NCI-H2107 (cell line): Measurements from ENCODE around the gene SGSM2.

Source experiments
- DNase-seq: peaks from one replicate; lab custom pipeline; 2025; lab: John Stamatoyannopoulos, UW

Gene SGSM2

GRCh38 chr17:2337544-2338314 is 428 bp downstream of the SGSM2 start:
- no peak for DNase-seq

DNA sequence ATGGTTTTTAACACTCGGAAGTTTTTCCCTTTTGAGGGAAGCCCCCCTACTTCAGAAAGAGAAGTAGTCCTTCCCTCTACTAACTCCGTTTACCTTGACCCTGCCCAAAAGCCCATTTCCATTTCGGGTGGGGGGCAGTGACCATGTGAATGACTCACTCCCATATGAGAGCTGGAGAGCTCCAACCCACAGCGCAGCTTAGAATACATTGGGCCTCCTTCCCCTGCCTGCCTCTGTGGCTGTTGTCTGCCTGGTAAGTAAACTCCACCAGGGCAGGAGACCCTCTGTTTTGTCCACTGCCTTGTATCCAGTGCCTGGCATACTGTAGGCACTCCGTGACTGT is 985 bp downstream of the SGSM2 start:
- DNase-seq: no peak

DNA sequence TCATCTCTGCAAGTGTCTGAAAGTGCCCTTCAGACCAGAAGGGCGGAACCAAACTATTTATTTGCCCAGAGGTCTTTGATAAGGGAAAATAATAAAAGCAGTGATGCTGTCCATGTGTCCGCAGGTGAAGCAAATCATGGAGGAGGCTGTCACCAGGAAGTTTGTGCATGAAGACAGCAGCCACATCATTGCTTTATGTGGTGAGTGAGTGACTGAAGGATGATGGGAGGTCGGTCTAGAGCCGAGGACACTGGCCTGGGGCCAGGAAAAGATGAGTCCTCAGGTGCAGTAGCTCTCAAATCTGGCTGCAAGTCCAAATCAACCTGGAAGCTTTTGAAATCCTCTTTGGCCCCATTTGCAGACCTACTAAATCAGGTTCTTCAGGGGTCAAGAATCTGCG is 6.1 kb downstream of the SGSM2 start:
- no peak for DNase-seq

- DNase-seq: no peak
Measured at GRCh38 chr17:2344528-2344927, 7.2 kb downstream of the SGSM2 start.

GRCh38 chr17:2346475-2346874 is 9.2 kb downstream of the SGSM2 start:
- no peak for DNase-seq

DNA sequence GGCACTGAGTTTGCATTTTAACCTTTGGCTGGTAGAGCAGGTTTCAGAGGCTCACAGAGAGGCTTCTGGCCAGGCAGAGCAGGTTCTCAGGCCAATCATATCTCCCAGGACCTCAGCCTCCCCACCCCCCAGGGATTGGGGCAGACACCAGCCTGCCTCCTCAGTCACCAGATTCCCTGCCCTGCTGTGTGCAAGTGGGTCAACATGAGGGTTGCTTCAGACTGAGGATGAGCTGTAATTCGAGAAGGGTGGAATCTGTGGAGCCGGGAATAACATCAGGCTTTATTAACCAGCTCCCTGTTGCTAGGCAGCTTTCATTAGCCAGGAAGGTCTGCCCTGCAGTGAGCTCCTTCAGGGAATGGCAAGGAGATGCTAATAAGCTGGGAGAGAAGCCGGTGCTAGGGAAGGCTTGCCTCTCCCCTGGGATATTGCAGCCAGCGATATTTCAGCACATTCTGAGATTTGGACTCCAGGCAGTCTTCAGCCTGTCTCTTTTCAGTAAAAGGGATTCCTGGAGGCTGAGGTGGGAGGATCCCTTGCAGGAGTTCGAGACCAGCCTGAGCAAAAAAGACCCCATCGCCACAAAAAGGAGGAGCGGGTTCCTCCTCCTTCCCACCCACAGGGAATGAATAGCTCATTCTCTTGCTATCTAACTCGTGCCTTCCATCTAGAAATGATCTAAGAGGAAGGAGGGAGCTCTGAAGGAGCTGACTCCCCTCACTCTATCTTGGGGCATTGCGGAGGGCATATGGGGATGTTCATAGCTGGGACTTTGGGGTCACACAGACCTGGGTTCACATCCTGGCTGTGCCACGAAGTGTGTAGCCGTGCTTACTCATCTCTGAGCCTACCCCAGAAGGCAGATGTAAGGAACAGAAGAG is 10.7 kb downstream of the SGSM2 start:
- DNase-seq: no peak

GRCh38 chr17:2351269-2351668 is 14.0 kb downstream of the SGSM2 start:
- no peak for DNase-seq

DNA sequence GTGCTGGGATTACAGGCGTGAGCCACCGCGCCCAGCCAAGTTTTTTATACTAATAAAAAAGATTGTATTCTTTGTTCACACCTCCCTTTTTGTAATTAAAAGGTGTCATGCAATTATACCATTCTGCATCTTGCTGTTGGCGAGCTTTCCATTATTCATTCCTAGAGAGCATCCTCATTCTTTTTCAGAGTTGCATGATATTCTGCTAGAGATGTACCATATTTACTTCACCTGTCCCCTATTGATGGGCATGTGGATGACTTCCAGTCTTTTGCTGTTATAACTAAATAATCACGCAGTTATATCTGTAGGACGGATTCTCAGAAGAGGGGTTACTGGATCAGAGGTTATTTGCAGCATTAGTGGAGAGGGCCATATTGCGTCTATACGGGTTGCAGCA is 17.0 kb downstream of the SGSM2 start:
- DNase-seq: no peak

DNA sequence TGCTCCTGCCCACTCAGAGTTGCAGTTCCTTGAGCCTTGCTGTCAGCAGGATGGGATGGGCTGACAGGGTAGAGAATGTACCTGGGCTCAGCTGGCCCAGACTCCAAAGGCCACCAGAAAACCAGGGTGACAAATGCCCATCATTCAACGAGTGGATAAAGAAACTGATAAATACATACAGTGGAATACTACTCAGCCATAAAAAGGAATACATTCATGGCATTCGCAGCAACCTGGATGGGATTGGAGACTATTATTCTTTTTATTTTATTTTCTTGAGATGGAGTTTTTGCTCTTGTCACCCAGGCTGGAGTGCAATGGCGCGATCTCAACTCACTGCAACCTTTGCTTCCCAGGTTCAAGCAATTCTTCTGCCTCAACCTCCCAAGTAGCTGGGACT is 19.9 kb downstream of the SGSM2 start:
- DNase-seq: no peak

GRCh38 chr17:2357931-2358434 is 20.7 kb downstream of the SGSM2 start:
- DNase-seq: no peak

- no peak for DNase-seq
Measured at GRCh38 chr17:2361010-2361760, 23.9 kb downstream of the SGSM2 start.

DNA sequence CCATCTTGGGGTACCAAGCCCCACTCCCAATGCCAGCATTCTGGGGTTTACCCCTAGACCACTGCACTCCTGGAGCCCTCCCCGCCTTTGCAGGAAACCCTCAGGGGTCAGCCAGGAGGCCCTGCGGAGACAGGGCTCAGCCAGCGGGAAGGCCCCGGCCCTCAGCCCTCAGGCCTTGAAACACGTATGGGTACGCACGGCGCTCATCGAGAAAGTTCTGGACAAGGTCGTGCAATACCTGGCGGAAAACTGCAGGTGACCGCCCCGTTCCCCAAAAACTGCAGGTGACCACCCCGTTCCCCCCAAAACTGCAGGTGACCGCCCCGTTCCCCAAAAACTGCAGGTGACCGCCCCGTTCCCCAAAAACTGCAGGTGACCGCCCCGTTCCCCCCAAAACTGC is 24.7 kb downstream of the SGSM2 start:
- DNase-seq: no peak

GRCh38 chr17:2362416-2362815 is 25.1 kb downstream of the SGSM2 start:
- DNase-seq: no peak

GRCh38 chr17:2362881-2363280 is 25.6 kb downstream of the SGSM2 start:
- DNase-seq: no peak

DNA sequence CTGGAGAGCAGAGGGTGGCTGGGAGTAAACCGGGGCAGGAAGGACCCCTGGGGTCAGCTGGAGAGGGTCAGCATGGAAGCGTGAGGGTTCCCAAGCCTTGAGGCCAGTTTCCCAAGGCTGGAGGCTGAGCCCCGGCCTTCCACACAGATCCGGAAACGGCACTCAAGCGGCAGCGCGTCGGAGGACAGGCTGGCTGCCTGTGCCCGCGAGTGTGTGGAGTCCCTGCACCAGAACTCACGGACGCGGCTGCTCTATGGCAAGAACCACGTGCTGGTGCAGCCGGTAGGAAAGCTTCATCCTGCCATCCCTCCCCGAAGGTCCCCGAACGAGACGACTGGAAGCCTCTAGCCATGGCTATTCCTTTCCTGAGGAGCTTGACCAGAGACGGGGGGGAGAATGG is 26.0 kb downstream of the SGSM2 start:
- DNase-seq: no peak

GRCh38 chr17:2363851-2364762 is 26.8 kb downstream of the SGSM2 start:
- DNase-seq: no peak

DNA sequence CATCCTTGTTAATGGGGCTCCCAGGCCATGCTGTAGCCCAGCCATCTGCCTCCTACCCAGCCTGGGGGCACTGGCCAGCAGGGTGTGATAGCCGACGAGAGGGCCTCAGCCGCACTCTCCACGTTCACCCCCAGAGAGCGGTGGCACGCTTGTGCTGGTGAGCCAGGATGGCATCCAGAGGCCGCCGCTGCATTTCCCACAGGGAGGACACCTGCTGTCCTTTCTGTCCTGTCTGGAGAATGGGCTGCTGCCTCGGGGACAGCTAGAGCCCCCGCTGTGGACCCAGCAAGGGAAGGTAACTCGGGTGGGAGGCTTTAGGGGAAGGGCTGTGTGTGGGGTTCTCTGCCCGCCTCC is 27.4 kb downstream of the SGSM2 start:
- DNase-seq: no peak

GRCh38 chr17:2365132-2365531 is 27.8 kb downstream of the SGSM2 start:
- DNase-seq: no peak

GRCh38 chr17:2366747-2367494 is 29.6 kb downstream of the SGSM2 start:
- DNase-seq: no peak

DNA sequence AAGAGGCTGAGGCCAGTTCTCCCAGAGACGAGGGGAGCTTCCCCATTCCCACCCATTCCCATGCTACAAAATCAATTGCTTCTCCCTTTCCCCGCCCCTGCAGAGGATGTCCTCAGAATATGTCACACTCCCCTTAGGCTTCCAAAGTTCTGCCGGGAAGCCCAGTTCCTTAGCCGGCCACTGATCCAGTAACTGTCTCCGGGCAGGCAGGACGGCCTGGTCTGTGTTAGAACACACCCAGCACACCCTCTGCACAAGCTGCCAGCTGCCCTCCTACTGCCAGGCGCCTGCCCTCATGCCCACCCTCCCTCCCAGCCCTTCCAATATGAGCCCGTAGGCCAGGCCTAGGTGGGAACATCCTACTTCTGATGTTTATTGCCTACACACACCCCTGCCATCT is 31.1 kb downstream of the SGSM2 start:
- no peak for DNase-seq

GRCh38 chr17:2369039-2369438 is 31.7 kb downstream of the SGSM2 start:
- no peak for DNase-seq
